H1 (cell line): ENCODE measurements around the gene SLC35F3. TPM values are rescaled to one million over a fixed set of nuclear protein-coding genes. Genes with fewer than 3 reads are reported as not detected.

ENCODE experiments used
- ATF3 ChIP-seq: IDR thresholded peaks from 2 replicates; pipeline ENCODE4 v1.6.1; 2011; ENCODE audit warnings: low read depth, mild to moderate bottlenecking, low read length; ENCODE audit not compliant: insufficient read depth
- BACH1 ChIP-seq: IDR thresholded peaks from 2 replicates; pipeline ENCODE4 v1.6.1; 2012; ENCODE audit warnings: low read length, improper control_type of control experiment
- CHD7 ChIP-seq: fragments of 300-600 bp; sonication (generic); IDR thresholded peaks from 2 replicates; pipeline ENCODE4 v1.7.1; 2012; ENCODE audit warnings: low read length, moderate library complexity, mild to moderate bottlenecking, inconsistent platforms; ENCODE audit not compliant: insufficient replicate concordance
- CTBP2 ChIP-seq: IDR thresholded peaks from 2 replicates; pipeline ENCODE4 v1.7.0; 2011; ENCODE audit warnings: borderline replicate concordance, mild to moderate bottlenecking, moderate library complexity, mixed read lengths, low read length; ENCODE audit not compliant: insufficient read depth, insufficient read length
- PHF8 ChIP-seq: fragments of 200-600 bp; sonication (generic); conservative IDR thresholded peaks from 2 replicates; pipeline ENCODE4 v1.7.1; 2012; ENCODE audit warnings: low read depth, mild to moderate bottlenecking, inconsistent platforms, low read length, moderate library complexity
- RAD21 ChIP-seq, 2 experiments: IDR thresholded peaks in 1 of 2; conservative IDR thresholded peaks in 1 of 2; 2 replicates each; pipeline ENCODE4 v1.6.1; 2011; ENCODE audit warnings: low read depth in 2 of 2, low read length in 2 of 2, improper control_type of control experiment in 1 of 2, inconsistent platforms in 1 of 2, mild to moderate bottlenecking in 1 of 2, moderate library complexity in 1 of 2
- SP4 ChIP-seq: IDR thresholded peaks from 2 replicates; pipeline ENCODE4 v1.6.1; 2012; ENCODE audit warnings: low read length, inconsistent platforms
- TAF7 ChIP-seq: optimal IDR thresholded peaks from 2 replicates; pipeline ENCODE3; 2011; ENCODE audit warnings: low read depth, mild to moderate bottlenecking, inconsistent platforms, low read length, moderate library complexity, borderline replicate concordance
- polyA plus RNA-seq, 7 experiments: library from polyadenylated mRNA; depleted of rRNA in 3 of 7; stranded (reverse) in 5 of 7; unstranded in 2 of 7; fragments of >200 nt in 5 of 7; fragments of 200-250 nt in 2 of 7; gene quantifications; 1 replicate in 5 of 7; 2 replicates in 1 of 7; 4 replicates in 1 of 7; pipeline versions ENCODE4 v1.2.1 to v1.2.3, GENCODE V29; 2011 to 2013; ENCODE audit warnings: missing spikeins in 2 of 7, mixed read lengths in 2 of 7
- total RNA-seq: library from RNA; stranded (reverse); fragmentation: NEBNext Ultra II Directional; extraction: Animal tissue kit (Norgen Biotek cat#: 25700); gene quantifications from 2 replicates; pipeline ENCODE4 v1.2.1, GENCODE V29; 2021

The SLC35F3 gene
- total and polyA plus RNA-seq, 2 of the 8 experiments (the other 6 are each of a cell fraction or from before 2014, with no cell fraction given): 0.78 to 1.2 TPM

GRCh38 chr1:234154320-234155251 is 250.1 kb downstream of the SLC35F3 start (continued):
- no peak for TF ChIP-seq CHD7
- TF ChIP-seq TAF7: peak; percentile 65
- TF ChIP-seq PHF8: no peak
- TF ChIP-seq CTBP2: no peak
- peak; percentile 65 to 74 for TF ChIP-seq RAD21 (IDR thresholded peaks at IDR 0.05 in 1 of 2, conservative IDR thresholded peaks at IDR 0.05 in 1 of 2; ENCODE audit: low read depth in 2 of 2, low read length in 2 of 2)
- no peak for TF ChIP-seq BACH1
- no peak for TF ChIP-seq SP4
- no peak for TF ChIP-seq ATF3
